Gastroesophageal sphincter (tissue), 3 donors: Measurements from ENCODE around the gene FAT1.

ENCODE experiments used
- EP300 ChIP-seq: sonication (generic); formaldehyde crosslinking; IDR thresholded peaks from one replicate; pipeline ENCODE4 v1.6.1; 2017; ENCODE audit warnings: antibody characterized with exemption, mild to moderate bottlenecking
- POLR2A ChIP-seq, 2 donors: fragments of 450-650 bp; IDR thresholded peaks; one replicate each; pipeline ENCODE4 v1.6.1; 2017; ENCODE audit warnings: antibody characterized with exemption in 2 of 2, mild to moderate bottlenecking in 2 of 2, moderate library complexity in 1 of 2
- POLR2AphosphoS5 ChIP-seq: sonication (generic); formaldehyde crosslinking; IDR thresholded peaks from one replicate; pipeline ENCODE4 v1.6.1; 2017; ENCODE audit warnings: antibody characterized with exemption
- TF ChIP-seq, protein P1 (sequence below), 4 experiments: fragments of 200-600 bp in 2 of 4; fragments of 450-650 bp in 2 of 4; sonication (generic) in 1 of 4; IDR thresholded peaks; one replicate each; pipeline ENCODE4 v1.5.1; 2017 to 2019; ENCODE audit warnings: antibody characterized with exemption in 4 of 4, mild to moderate bottlenecking in 2 of 4, moderate library complexity in 2 of 4

- TF ChIP-seq POLR2A (IDR thresholded peaks at IDR 0.05) (no peak), POLR2AphosphoS5 (no peak), EP300 (no peak)
- TF ChIP-seq, protein P1, sequence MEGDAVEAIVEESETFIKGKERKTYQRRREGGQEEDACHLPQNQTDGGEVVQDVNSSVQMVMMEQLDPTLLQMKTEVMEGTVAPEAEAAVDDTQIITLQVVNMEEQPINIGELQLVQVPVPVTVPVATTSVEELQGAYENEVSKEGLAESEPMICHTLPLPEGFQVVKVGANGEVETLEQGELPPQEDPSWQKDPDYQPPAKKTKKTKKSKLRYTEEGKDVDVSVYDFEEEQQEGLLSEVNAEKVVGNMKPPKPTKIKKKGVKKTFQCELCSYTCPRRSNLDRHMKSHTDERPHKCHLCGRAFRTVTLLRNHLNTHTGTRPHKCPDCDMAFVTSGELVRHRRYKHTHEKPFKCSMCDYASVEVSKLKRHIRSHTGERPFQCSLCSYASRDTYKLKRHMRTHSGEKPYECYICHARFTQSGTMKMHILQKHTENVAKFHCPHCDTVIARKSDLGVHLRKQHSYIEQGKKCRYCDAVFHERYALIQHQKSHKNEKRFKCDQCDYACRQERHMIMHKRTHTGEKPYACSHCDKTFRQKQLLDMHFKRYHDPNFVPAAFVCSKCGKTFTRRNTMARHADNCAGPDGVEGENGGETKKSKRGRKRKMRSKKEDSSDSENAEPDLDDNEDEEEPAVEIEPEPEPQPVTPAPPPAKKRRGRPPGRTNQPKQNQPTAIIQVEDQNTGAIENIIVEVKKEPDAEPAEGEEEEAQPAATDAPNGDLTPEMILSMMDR (IDR thresholded peaks at IDR 0.05) = no peak
Measured at GRCh38 chr4:186707996-186708395, 15.7 kb downstream of the FAT1 start.
